Lower lobe of right lung (tissue), 2 donors: ENCODE results near the gene CTTN. TPM values are rescaled to one million over a fixed set of nuclear protein-coding genes. Genes with fewer than 3 reads are reported as not detected.

ENCODE experiments used
- ATAC-seq, 2 donors: fragments of 200-7000 bp; cut with Tn5 transposase; one replicate each; pipeline ENCODE4 v1.9.1; 2020 to 2022; ENCODE audit warnings: mild to moderate bottlenecking in 2 of 2, moderate library complexity in 2 of 2
- DNase-seq: peaks from one replicate; pipeline ENCODE4 v3.0.0-alpha.2; 2020
- H3K27ac ChIP-seq: fragments of 200-600 bp; one replicate; pipeline ENCODE4 v1.8.0; 2022
- H3K27me3 ChIP-seq: fragments of 200-600 bp; one replicate; pipeline ENCODE4 v1.8.0; 2022; ENCODE audit warnings: low read depth
- H3K36me3 ChIP-seq: fragments of 200-600 bp; one replicate; pipeline ENCODE4 v1.8.0; 2022; ENCODE audit warnings: mild to moderate bottlenecking
- H3K4me1 ChIP-seq: fragments of 200-600 bp; one replicate; pipeline ENCODE4 v1.8.0; 2022
- H3K4me3 ChIP-seq: fragments of 200-600 bp; one replicate; pipeline ENCODE4 v1.8.0; 2022; ENCODE audit warnings: mild to moderate bottlenecking
- H3K9me3 ChIP-seq: fragments of 200-600 bp; one replicate; pipeline ENCODE4 v1.8.0; 2022
- intact Hi-C: fragments of 100-400 bp; cut with DNase I; formaldehyde crosslinking; loops from one replicate; pipeline ENCODE4 v1.11.0; 2022
- total RNA-seq: library from RNA; stranded (reverse); fragmentation: NEBNext Ultra II Directional; extraction: Animal tissue kit (Norgen Biotek cat#: 25700); gene quantifications from one replicate; pipeline ENCODE4 v1.2.1, GENCODE V29; 2021
- TF ChIP-seq, protein P1 (sequence below): fragments of 200-600 bp; IDR thresholded peaks from one replicate; pipeline ENCODE4 v1.8.0; 2022; ENCODE audit warnings: antibody characterized with exemption, mild to moderate bottlenecking
- donor health status: DM: no; HTN: yes; CAD: no; lungs with severe emphysema.

The CTTN gene
- total RNA-seq, 1 donor from 2014 or later: 145 TPM

DNA sequence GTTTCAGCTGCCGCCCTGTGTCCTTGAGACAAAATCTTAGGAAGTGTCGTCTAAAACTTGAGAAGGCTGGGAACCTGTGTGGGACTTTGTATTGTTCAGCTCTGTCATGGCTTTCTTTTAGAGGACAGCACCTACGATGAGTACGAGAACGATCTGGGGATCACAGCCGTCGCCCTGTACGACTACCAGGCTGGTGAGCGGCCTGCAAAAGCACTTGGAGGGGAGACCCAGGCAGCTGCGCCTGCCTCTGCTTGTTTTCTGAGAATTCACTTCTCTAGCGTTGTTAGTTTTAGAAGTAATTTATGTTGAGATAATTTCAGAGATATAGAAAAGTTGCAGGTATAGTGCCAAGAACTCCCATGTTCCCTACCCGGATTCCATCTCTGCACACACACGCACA is 35.2 kb downstream of the CTTN start:
- intact Hi-C loops: no loop called here
- Histone ChIP-seq H3K4me1 (no peaks in the 10 kb centered on the region), H3K9me3 (no peaks in the 10 kb centered on the region), H3K4me3 (no peak overlapping the region), H3K27ac (no peak overlapping the region), H3K27me3 (no peaks in the 10 kb centered on the region), H3K36me3 (peaks cover 83% of the 10 kb centered on the region)
- DNase-seq (no peak), ATAC-seq (no peak)
- TF ChIP-seq, protein P1, sequence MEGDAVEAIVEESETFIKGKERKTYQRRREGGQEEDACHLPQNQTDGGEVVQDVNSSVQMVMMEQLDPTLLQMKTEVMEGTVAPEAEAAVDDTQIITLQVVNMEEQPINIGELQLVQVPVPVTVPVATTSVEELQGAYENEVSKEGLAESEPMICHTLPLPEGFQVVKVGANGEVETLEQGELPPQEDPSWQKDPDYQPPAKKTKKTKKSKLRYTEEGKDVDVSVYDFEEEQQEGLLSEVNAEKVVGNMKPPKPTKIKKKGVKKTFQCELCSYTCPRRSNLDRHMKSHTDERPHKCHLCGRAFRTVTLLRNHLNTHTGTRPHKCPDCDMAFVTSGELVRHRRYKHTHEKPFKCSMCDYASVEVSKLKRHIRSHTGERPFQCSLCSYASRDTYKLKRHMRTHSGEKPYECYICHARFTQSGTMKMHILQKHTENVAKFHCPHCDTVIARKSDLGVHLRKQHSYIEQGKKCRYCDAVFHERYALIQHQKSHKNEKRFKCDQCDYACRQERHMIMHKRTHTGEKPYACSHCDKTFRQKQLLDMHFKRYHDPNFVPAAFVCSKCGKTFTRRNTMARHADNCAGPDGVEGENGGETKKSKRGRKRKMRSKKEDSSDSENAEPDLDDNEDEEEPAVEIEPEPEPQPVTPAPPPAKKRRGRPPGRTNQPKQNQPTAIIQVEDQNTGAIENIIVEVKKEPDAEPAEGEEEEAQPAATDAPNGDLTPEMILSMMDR: no peak

DNA sequence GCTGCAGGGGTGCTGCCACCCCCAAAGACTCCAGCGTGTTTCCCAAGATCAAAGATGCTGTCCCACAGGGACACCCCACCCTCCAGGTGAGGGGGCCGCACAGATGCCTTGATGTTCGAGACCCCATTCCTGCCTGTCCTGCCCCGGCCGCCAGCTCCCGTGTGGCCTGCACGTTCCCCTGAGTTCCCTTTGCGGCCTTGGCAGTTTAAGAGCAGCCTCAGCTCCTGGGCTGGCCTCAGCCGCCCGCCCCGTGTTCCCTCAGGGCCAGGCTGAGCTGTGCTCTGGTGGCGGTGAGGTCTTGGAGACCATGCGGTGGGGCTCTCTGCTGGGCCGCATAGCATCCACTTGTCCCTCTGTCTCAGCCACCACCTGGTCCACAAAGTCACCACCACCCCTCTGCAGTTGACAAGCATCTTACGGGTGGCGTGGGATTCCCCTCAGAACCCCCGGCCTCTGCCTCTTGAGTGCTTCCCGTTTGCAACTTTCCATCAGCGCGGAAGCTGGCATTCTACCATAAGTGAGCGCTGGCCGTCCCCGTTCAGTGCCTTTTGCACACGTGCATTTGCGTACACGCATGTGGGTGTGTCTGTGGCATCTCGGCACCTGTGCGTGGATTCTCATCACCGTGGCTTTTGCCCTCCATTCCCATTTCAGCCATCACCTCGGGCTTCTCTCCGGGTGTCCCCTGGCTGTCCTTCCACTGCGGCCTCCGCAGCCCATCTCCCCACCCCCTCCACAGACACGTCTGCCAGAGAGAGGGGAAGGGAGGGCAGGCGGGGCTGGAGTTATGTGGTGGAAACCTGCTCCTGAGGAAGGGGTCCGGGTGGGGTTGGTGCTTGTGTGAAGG is 35.9 kb downstream of the CTTN start:
- H3K9me3 ChIP-seq: no peaks in the 10 kb centered on the region
- no peak overlapping the region for H3K27ac ChIP-seq
- H3K36me3 ChIP-seq: peaks cover 77% of the 10 kb centered on the region
- no peak overlapping the region for H3K4me3 ChIP-seq
- ATAC-seq: no peak
- H3K27me3 ChIP-seq: no peaks in the 10 kb centered on the region
- no peaks in the 10 kb centered on the region for H3K4me1 ChIP-seq
- TF ChIP-seq, protein P1: no peak
- intact Hi-C loops: no loop called here
- DNase-seq: no peak

DNA sequence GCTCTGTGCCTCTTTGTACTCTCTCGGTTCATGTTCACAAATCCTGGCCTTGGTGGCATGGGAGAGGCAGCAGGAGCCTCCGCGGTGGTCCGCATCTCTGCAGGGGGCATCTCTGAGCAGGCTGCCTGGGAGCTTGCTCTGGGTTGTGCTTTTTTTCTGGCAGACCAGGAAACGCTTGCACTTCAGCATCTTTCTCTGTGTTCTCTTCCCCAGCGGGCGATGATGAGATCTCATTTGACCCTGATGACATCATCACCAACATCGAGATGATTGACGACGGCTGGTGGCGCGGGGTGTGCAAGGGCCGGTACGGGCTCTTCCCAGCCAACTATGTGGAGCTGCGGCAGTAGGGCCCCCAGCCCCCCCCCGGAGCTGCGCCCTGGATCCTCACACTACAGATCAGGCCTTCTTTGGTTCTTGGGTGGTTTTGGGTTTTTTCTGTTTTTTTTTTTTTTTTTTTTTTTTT is 36.5 kb downstream of the CTTN start:
- H3K9me3 ChIP-seq: no peaks in the 10 kb centered on the region
- ATAC-seq (no peak), DNase-seq (no peak)
- H3K36me3 ChIP-seq: peaks cover 70% of the 10 kb centered on the region
- no peaks in the 10 kb centered on the region for H3K4me1 ChIP-seq
- TF ChIP-seq, protein P1: no peak
- H3K4me3 ChIP-seq: no peak overlapping the region
- no peaks in the 10 kb centered on the region for H3K27me3 ChIP-seq
- no peak overlapping the region for H3K27ac ChIP-seq
- intact Hi-C loops: no loop called here

DNA sequence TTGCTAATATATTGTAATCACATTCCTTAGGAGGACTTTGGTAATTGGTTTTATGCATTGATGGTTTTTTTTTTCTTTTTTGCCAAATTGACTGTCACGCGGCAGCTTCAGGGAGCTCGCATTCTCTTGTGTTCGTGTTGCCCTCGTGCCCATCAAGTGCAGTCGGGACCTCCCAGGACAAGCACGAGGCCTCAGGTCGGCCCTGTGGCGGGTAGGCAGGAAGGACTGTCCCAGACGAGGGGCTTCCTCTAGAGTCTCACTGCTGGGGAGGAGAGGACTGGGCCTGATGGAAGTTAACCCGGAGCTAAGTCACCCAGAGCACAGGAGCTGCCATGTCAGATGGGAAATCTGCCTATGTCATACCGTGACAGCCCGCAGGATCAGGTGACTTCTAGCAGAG is 37.0 kb downstream of the CTTN start:
- H3K27ac ChIP-seq: no peak overlapping the region
- no peak for DNase-seq
- H3K4me1 ChIP-seq: no peaks in the 10 kb centered on the region
- no peaks in the 10 kb centered on the region for H3K27me3 ChIP-seq
- ATAC-seq: no peak
- peaks cover 65% of the 10 kb centered on the region for H3K36me3 ChIP-seq
- TF ChIP-seq, protein P1: no peak
- intact Hi-C loops: no loop called here
- no peak overlapping the region for H3K4me3 ChIP-seq
- no peaks in the 10 kb centered on the region for H3K9me3 ChIP-seq

DNA sequence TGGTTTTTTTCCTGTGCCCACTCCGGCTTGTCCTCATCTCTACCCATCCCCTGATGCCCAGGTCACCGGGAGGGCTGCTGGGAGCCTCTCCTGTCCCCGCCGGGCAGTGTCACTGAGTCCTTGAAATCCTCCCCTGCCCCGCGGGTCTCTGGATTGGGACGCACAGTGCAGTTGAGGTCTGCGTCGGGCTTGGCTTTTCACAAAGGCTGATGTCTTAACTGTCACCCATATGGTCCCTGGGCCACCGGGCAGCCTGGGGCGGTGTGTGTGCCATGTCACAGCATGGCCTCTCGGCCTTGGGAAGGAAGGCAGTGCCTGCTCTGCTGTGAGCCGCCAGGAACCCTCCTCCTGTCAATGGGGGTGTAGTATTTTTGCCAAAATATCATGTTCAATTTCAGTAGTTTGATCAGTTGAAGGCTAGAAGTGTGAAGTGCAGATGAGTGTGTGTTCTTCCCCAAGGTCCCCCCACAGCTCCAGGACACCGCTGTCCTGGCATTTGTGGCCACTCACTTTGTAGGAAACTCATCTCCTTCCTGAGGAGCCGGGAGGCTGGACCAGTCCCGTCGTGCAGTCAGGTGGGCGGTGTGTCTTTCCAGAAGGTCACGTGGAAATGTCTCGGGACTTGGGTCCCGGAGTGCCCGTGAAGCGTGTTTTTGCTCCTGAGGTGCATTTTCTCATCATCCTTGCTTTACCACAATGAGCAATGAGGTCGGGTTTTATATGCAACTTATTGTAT is 37.6 kb downstream of the CTTN start:
- ATAC-seq (no peak), DNase-seq (no peak)
- no peaks in the 10 kb centered on the region for H3K9me3 ChIP-seq
- no peak overlapping the region for H3K4me3 ChIP-seq
- H3K36me3 ChIP-seq: peaks cover 59% of the 10 kb centered on the region
- no peaks in the 10 kb centered on the region for H3K4me1 ChIP-seq
- no peak overlapping the region for H3K27ac ChIP-seq
- TF ChIP-seq, protein P1: no peak
- intact Hi-C loops: no loop called here
- no peaks in the 10 kb centered on the region for H3K27me3 ChIP-seq
